Activated T-cell treated with anti-CD3 and anti-CD28 coated beads, Interleukin-2, amount 50 U/mL, for 48 hours (primary cell): Measurements from ENCODE around the gene GALT.
"Not testable (repeated sequence)": the region's sequence is repeated elsewhere in the genome, so short reads cannot be mapped to it uniquely, and the experiment has no call there.

Source experiments
- DNase-seq, 2 experiments: peaks; one replicate each; pipeline ENCODE4 v3.0.0-alpha.2; 2020

Gene GALT

DNA sequence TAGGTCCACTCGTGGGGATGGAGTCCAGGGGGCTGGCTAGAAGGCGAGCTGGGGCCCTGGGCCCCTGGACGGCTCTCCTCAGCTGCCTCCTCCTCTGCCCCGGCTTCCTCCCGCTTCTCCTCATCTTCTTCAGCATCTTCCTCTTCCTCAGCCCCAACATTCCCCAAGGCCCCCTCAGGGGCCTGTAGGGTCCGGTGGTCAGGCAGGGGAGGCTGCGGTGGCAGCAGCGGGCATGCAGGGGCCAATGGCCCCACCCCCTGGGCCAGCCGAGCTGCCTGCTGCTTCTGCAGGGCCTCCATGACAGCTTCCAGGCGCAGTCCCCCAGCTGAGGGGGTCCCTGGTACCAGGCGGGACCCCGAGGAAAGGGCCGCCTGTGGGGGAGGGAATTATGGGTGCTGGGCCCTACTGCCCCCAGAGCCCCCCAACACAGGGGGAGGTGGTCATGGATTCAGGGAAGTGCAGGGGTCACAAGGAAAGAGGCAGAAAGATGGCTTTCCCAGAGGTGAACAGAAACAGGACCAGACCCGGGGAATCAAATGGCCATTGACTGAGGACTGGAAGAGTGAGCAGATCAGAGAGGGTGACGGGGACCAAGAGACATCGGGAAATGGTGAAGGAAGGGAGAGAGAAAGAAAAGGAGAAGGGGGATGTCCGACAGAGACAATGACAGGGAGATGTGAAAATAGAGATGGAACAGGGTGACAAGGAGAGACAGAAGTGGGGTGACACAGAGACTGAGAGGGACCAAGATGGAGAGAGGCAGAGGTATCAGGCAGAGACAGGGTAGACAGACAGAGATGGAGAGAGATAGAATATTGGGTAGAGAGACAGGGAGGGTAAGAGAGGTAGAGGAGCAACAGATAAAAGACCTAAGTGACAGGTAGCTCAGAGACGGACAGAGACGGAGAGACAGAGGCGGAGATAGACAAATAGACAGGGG lies 18.5 kb upstream of the GALT start:
- no peak for DNase-seq

GRCh38 chr9:34628656-34629490 lies 17.6 kb upstream of the GALT start, which contains the start of gene ARID3C:
TSS of gene ARID3C (minus strand) at chr9:34629066. CDS start at chr9:34628014, 1,052 bp downstream.
- DNase-seq: peak; percentile 46 to 64

DNA sequence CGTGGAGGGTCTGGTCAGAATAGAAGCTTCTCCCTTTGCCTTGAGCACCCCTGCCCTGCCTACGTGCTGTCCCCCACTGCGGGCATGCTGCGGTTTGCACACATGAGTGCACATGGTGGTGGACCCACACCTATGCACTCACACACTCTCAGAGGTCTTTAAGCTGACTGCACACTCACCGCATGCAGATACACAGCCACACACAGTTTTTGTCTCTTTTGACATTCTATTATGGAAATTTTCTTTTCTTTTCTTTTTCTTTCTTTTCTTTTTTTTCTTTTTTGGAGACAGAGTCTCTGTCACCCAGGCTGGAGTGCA lies 17.0 kb upstream of the GALT start:
- no peak for DNase-seq

- no peak for DNase-seq
Measured at GRCh38 chr9:34630402-34631154, 15.9 kb upstream of the GALT start.

GRCh38 chr9:34633166-34633565 lies 13.3 kb upstream of the GALT start:
- no peak for DNase-seq

- peak; percentile 78 to 83 for DNase-seq
Measured at GRCh38 chr9:34633851-34634550, 12.5 kb upstream of the GALT start.

GRCh38 chr9:34634551-34635248 lies 11.8 kb upstream of the GALT start:
- DNase-seq: no peak

DNA sequence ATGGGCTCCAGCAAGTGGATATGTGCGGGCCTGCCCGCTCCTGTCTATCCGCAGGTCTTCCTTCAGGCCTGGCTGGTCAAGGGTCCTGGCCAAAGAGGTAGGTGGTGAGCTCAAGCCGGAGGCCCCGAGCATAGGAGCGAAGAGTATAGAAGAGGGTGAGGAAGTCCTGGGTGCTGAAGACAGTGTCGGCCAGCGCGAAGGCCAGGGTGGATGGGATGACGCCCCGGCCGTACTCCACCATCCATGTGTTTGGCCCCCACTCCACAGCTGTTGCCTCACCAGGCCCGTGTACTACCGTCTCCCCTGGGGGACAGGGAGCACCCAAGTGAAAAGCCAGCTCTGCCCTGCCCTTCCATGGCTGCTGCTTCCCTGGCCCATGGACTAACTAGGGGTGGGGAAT lies 10.9 kb upstream of the GALT start:
- DNase-seq: no peak

DNA sequence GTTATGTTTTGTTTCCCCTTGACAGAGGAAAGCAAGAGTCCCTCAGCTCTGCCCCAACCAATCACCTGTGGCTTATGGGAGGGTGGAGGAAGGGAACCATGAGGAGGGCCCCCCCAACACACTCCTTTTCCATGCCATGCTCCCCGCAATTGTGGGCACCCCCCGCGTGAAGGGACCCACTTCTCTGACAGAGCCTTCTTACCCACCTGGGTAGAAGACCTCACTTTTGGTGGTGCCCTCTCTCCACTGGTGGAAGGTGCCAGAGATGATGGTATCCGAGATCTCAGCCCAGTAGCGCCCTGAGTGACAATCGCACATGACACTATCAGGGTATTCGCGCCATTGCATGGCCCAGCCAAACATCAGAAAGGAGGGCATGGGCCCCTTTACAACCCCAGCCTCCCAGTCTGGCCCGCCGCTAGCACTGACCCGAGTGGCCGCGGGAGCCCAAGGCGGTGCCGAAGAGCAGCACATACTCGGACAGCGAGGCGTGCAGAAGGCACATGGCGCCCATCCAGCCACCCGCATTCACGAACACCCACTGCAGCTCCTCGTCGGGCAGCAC lies 9.6 kb upstream of the GALT start:
- peak in 1 of 2 experiments; percentile 58 for DNase-seq

DNA sequence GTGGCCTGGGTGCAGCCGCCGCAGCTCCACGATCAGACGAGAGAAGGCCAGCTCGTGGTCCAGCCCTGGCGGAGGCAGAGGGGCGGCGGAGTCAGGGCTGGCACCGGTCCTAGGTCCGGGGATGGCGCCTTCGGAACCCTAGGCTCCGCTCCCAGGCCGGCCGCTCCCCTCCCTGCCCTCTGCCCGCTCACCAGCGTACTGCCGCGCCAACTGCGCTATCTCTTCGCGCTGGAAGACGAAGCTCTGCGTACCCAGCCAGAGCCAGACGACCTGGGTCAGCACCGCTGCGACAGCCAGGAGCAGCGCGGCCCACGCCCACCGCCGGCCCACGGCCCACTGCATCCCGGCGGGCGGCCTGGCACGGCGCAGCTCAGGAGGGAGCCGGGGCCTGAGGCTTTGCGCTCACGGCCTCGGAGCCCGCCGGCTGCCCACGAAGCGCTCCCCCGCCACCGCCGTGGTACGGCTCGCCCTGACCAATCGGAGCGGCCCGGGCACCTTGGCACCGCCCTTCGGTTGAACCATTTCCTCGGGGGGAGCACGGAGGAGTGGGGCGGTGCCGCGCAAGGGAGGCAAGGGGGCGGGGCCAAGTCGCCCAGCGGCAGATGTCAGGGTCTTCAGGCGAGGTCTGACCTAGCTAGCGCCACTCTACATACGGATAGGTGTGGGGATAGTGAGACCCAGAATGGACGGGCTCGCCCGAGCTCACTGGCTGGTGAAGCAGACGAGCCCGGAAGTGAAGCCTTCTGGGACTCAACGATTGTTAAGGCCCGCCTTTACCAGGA lies 8.9 kb upstream of the GALT start, which contains the start of gene SIGMAR1:
TSS of gene SIGMAR1 (minus strand) at position 432 of the 782 bp plus-strand sequence. CDS start at position 342, 90 bp downstream.
- peak; percentile 97 to 98 for DNase-seq

DNA sequence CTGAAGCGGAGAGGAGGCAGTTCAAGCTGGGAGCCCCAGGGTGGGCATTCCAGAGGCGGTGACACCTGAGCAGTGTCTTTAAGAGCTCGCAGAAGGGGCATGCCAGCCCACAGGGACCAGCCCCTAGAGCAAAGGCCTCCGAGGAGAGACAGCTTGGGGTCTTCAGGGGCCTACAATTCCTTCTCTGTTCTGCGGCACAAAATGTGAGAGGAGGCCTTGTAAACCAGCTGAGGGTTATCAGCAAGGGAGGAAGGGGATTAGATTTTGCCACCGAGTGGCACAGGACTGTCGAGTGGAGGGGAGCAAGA lies 8.4 kb upstream of the GALT start:
- DNase-seq: no peak

- not testable (repeated sequence) for DNase-seq
Measured at GRCh38 chr9:34639322-34639721, 7.2 kb upstream of the GALT start.

DNA sequence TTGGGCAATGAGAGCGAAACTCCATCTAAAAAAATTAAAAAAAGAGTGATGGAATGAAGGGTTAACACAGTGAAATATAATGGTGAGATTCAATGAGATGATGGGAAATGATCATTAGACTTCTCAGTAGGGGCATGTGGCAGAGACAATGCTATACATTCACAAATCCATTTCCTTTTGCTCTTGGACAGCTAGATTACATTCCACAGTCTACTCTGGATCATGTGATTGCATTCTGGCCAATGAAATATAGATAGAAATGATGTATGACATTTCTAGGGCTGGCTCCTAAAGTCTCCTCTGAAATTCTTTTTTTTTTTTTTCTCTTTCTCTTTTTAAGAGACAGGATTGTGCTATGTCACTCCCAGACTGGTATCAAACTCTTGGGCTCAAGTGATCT lies 3.8 kb upstream of the GALT start:
- DNase-seq: no peak

GRCh38 chr9:34644766-34645314 lies 1.6 kb upstream of the GALT start:
- no peak for DNase-seq

DNA sequence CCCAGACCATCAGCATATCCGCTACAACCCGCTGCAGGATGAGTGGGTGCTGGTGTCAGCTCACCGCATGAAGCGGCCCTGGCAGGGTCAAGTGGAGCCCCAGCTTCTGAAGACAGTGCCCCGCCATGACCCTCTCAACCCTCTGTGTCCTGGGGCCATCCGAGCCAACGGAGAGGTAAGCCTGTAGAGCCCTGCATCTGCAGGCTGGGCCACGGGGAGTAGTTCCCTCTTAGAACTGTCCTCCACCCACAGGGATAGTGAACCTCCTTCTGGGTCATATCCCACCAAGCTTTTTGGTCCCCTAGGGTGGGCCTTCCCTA lies 569 bp downstream of the GALT start:
- DNase-seq: no peak

- DNase-seq: no peak
Measured at GRCh38 chr9:34647651-34648050, 1.2 kb downstream of the GALT start.

DNA sequence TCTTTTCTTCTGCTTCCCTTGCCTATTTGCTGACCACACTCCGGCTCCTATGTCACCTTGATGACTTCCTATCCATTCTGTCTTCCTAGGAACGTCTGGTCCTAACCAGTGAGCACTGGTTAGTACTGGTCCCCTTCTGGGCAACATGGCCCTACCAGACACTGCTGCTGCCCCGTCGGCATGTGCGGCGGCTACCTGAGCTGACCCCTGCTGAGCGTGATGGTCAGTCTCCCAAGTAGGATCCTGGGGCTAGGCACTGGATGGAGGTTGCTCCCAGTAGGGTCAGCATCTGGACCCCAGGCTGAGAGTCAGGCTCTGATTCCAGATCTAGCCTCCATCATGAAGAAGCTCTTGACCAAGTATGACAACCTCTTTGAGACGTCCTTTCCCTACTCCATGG lies 2.2 kb downstream of the GALT start:
- no peak for DNase-seq

DNA sequence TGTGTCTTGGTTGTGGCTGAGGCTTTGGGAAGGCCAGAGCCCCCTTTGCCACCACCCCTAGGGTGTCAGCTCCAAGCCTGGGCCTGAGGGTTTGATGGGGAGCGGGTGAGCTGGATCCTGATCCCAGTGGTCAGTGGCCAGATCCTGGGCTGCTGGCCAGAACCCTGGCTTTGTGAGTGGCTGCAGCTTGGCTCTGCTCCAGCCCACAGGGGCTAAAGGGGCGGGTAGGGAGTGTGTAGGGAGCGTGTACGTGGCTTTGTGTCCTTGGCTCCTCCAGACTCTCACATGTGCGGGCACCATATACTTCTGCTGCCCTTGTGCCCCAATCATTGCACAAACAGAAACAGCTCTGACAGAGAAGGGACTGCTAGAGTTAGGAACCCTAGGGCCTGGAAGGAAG lies 4.3 kb downstream of the GALT start:
- DNase-seq: no peak

DNA sequence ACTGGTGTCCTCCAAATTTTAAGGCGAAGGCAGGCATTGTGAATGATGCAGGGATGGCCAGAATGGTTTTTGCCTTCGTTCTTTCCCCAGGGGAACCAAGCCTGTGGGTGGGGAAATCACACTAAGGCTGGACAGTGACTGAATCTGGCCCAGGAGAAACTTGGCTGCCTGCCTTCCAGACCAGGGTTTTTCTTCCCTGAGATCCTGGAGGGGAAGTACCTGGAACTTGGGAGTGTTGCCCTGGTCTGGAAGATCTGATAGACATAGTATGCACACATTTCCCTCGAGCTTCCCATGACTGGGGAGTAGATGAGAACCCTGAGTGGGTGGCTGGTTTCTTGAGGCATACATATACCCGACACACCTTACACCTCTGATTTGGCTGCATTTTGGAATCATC lies 4.8 kb downstream of the GALT start:
- DNase-seq: no peak

- DNase-seq: peak; percentile 69 to 74
Measured at GRCh38 chr9:34651876-34652601, 5.6 kb downstream of the GALT start, which contains the start of gene IL11RA. TSS of gene IL11RA (plus strand) at chr9:34652185. CDS start at chr9:34655218, 3,033 bp downstream.
